Right hindlimb (tissue), 1 donor: ENCODE results near the gene CCDC12.

Source experiments
- DNase-seq: peaks from one replicate; pipeline ENCODE4 v3.0.0-alpha.2; 2018

CCDC12 gene

GRCh38 chr3:46903341-46904302 is 72.9 kb downstream of the CCDC12 start:
- DNase-seq, result peak; percentile 36

GRCh38 chr3:46902188-46902631 is 74.3 kb downstream of the CCDC12 start:
- DNase-seq, result peak; percentile 13

- peak; percentile 20 for DNase-seq
Observed at GRCh38 chr3:46901591-46902187, 74.9 kb downstream of the CCDC12 start.

GRCh38 chr3:46901061-46901460 is 75.5 kb downstream of the CCDC12 start:
- DNase-seq, result peak; percentile 16

- DNase-seq, result no peak
Observed at GRCh38 chr3:46900356-46900755, 76.2 kb downstream of the CCDC12 start.

GRCh38 chr3:46900007-46900292 is 76.6 kb downstream of the CCDC12 start:
- peak; percentile 54 for DNase-seq

- peak; percentile 16 for DNase-seq
Observed at GRCh38 chr3:46899151-46900006, 77.2 kb downstream of the CCDC12 start.

GRCh38 chr3:46898321-46899150 is 78.0 kb downstream of the CCDC12 start:
- peak; percentile 47 for DNase-seq

GRCh38 chr3:46897829-46898320 is 78.7 kb downstream of the CCDC12 start:
- peak; percentile 7 for DNase-seq

GRCh38 chr3:46897031-46897430 is 79.5 kb downstream of the CCDC12 start:
- peak; percentile 18 for DNase-seq

GRCh38 chr3:46896386-46896785 is 80.2 kb downstream of the CCDC12 start:
- DNase-seq, result peak; percentile 66

GRCh38 chr3:46895761-46896160 is 80.8 kb downstream of the CCDC12 start:
- DNase-seq, result peak; percentile 16

GRCh38 chr3:46895204-46895660 is 81.3 kb downstream of the CCDC12 start:
- peak; percentile 77 for DNase-seq

GRCh38 chr3:46894256-46894655 is 82.3 kb downstream of the CCDC12 start:
- peak; percentile 16 for DNase-seq

GRCh38 chr3:46893763-46894162 is 82.8 kb downstream of the CCDC12 start:
- DNase-seq, result no peak

- no peak for DNase-seq
Observed at GRCh38 chr3:46893146-46893748, 83.3 kb downstream of the CCDC12 start.

- DNase-seq, result peak; percentile 85
Observed at GRCh38 chr3:46892285-46893145, 84.0 kb downstream of the CCDC12 start.

GRCh38 chr3:46891132-46891531 is 85.4 kb downstream of the CCDC12 start:
- no peak for DNase-seq

- DNase-seq, result no peak
Observed at GRCh38 chr3:46890132-46890531, 86.4 kb downstream of the CCDC12 start.

- DNase-seq, result no peak
Observed at GRCh38 chr3:46889381-46890110, 87.0 kb downstream of the CCDC12 start.
